Nephron (organoid): ENCODE results near the gene IFT22.
A peak's percentile ranks its signal among the peaks of the same experiment; 100 is the strongest.
"Not testable (repeated sequence)": the region's sequence is repeated elsewhere in the genome, so short reads cannot be mapped to it uniquely, and the experiment has no call there.

Experiments
- H3K27ac Mint-ChIP-seq, 3 experiments: 2 replicates each; pipeline ENCODE4 v1.8.0; 2020; ENCODE audit warnings: mixed read lengths in 3 of 3, mild to moderate bottlenecking in 2 of 3, moderate library complexity in 1 of 3
- H3K27me3 Mint-ChIP-seq: 2 replicates; pipeline ENCODE4 v1.8.0; 2021; ENCODE audit warnings: low read depth, mild to moderate bottlenecking, moderate library complexity, mixed read lengths
- H3K36me3 Mint-ChIP-seq: 2 replicates; pipeline ENCODE4 v1.8.0; 2020; ENCODE audit warnings: low read depth, mixed read lengths
- H3K4me1 Mint-ChIP-seq: 2 replicates; pipeline ENCODE4 v1.8.0; 2020; ENCODE audit warnings: mixed read lengths
- H3K4me3 Mint-ChIP-seq, 3 experiments: 2 replicates each; pipeline ENCODE4 v1.8.0; 2020; ENCODE audit warnings: mild to moderate bottlenecking in 3 of 3, mixed read lengths in 3 of 3, moderate library complexity in 2 of 3
- H3K9me3 Mint-ChIP-seq: 2 replicates; pipeline ENCODE4 v1.8.0; 2020; ENCODE audit warnings: mixed read lengths
- CTCF ChIP-seq, 3 experiments: fragments of 200-600 bp; sonication (generic); IDR thresholded peaks; one replicate each; pipeline ENCODE4 v1.5.0; 2021; ENCODE audit warnings: antibody characterized with exemption in 3 of 3; ENCODE audit not compliant: unreplicated experiment in 3 of 3

The IFT22 gene

DNA sequence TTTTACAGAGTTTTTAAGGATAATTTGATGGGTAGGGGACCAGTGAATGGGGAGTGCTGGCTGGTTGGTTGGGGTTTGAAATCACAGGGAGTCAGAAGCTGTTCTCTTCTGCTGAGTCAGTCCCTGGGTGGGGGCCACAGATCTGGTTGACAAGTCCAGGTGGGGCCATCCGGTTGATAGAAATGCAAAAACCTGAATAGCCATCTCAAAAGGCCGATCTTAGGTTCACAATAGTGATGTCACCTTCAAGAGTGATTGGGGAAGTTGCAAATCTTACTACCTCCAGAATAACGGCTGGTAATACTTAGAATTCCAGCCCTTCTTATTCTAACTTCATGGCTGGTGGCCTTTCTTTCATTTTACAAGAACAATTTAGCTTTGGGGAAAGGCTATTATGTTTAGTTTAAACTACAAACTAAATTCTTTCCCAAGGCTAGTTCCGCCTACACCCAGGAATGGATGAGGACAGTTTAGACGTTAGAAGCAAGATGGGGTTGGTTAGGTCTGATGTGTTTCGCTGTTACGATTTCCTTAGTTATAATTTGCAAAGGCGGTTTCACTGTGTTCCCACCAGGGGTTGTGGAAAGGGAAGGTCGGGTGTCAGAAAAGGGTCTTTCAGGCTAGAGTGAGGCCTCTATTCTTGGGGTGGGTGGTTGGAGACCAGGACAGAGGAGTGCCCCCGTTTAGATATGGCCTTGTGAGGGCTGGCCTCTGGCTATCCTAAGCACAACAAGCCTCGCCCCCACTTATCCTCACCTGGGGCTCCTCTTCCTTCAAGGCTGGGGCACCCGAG, 27.4 kb downstream of the IFT22 start:
- Mint-ChIP-seq H3K4me1 (no peaks in the 10 kb centered on the region), H3K36me3 (no peaks in the 10 kb centered on the region), H3K4me3 (no peak overlapping the region), H3K9me3 (no peaks in the 10 kb centered on the region), H3K27ac (no peak overlapping the region), H3K27me3 (peaks cover 81% of the 10 kb centered on the region)
- no peak for TF ChIP-seq CTCF (IDR thresholded peaks at IDR 0.05; ENCODE audit: unreplicated experiment in 3 of 3)

GRCh38 chr7:101293069-101294021, 28.3 kb downstream of the IFT22 start:
- not testable (repeated sequence) for H3K27ac Mint-ChIP-seq, H3K4me3 Mint-ChIP-seq, H3K36me3 Mint-ChIP-seq, H3K9me3 Mint-ChIP-seq, H3K4me1 Mint-ChIP-seq
- peaks cover 80% of the 10 kb centered on the region for H3K27me3 Mint-ChIP-seq

DNA sequence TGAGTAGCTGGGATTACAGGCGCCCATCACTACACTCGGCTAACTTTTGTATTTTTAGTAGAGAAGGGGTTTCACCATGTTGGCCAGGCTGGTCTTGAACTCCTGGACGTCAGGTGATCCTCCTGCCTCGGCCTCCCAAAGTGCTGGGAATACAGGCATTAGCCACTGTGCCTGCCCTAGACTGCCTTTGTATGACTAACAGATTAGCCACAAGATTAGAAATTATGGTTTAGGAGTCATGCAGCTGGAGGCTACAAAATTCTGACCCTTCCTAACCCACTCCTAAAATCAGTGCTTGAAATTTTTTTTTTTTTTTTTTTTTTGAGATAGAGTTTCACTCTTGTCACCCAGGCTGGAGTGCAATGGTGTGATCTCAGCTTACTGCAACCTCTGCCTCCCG, 29.0 kb downstream of the IFT22 start:
- H3K27me3 Mint-ChIP-seq, result peaks cover 82% of the 10 kb centered on the region
- not testable (repeated sequence) for H3K36me3 Mint-ChIP-seq, H3K4me3 Mint-ChIP-seq, H3K27ac Mint-ChIP-seq, H3K4me1 Mint-ChIP-seq, H3K9me3 Mint-ChIP-seq

DNA sequence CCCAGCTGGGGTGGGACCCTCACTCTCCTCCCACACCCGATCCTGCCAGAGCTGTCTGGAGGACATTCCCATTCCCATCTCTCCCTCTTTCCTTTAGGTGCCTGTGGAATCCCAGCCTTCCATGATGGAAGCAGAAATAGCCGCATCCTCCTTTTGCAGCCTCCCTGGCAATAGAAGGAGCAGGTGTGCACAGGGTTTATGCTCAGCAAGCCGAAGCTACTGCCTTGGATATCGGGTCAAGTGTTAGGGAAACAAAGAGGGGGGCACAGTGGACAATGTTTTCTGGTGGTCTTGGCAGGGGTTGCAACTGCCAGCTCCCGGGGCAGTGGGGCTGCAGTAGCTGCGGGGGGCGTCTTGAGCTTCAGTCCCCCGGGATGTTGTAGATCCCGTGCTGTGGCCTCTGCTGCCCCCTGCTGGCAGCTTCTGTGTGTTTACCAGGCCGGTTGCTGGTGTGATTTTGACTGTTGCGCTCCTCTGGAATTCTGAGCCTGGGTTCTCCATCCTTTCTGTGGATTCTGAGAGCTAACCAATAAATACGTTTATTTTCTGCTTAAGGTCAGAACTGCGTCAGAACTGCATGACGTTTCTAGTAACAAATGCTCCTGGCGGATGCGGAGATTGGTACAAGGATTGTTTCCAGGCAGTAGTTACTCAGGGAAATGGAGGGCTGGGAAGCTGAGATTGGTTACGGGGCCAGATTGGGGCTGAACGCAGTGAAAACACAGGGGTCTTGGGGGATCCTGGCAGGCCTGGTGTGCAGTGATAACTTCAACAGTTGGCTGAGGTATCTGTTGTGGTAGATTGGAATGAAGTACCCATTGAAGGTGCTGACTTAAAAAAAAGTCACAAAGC, 31.2 kb downstream of the IFT22 start:
- not testable (repeated sequence) for H3K4me3 Mint-ChIP-seq, H3K9me3 Mint-ChIP-seq, H3K27ac Mint-ChIP-seq, H3K36me3 Mint-ChIP-seq, H3K4me1 Mint-ChIP-seq
- TF ChIP-seq CTCF (IDR thresholded peaks at IDR 0.05; ENCODE audit: unreplicated experiment in 3 of 3), result peak; percentile 74 to 75 (median 75)
- H3K27me3 Mint-ChIP-seq, result peaks cover 85% of the 10 kb centered on the region

DNA sequence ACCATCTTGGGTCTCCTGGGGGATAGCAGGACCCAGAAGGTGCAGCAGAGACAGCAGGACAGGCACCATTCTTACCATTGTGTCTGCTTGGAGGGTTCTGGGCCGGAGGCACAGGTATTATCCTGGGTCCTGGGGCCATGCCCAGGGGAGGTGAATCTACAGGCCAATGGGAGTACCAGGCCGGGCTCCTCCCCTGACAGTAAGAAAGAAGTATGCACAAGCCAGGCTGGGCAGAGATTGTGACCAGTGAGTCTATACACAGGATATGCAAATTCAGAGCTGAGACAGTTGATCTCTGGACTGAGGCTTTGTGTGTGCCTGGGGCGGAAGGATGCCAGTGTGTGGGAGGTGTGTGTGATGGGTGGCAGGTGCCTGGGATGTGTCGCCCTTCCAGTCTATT, 31.9 kb downstream of the IFT22 start:
- not testable (repeated sequence) for H3K4me3 Mint-ChIP-seq, H3K36me3 Mint-ChIP-seq, H3K4me1 Mint-ChIP-seq, H3K9me3 Mint-ChIP-seq, H3K27ac Mint-ChIP-seq
- peaks cover 78% of the 10 kb centered on the region for H3K27me3 Mint-ChIP-seq

GRCh38 chr7:101288439-101288838, 33.2 kb downstream of the IFT22 start:
- Mint-ChIP-seq H3K9me3 (no peaks in the 10 kb centered on the region), H3K27me3 (peaks cover 65% of the 10 kb centered on the region), H3K27ac (no peak overlapping the region), H3K36me3 (no peaks in the 10 kb centered on the region), H3K4me1 (no peaks in the 10 kb centered on the region), H3K4me3 (no peak overlapping the region)
- TF ChIP-seq CTCF (IDR thresholded peaks at IDR 0.05; ENCODE audit: unreplicated experiment in 3 of 3), result no peak

DNA sequence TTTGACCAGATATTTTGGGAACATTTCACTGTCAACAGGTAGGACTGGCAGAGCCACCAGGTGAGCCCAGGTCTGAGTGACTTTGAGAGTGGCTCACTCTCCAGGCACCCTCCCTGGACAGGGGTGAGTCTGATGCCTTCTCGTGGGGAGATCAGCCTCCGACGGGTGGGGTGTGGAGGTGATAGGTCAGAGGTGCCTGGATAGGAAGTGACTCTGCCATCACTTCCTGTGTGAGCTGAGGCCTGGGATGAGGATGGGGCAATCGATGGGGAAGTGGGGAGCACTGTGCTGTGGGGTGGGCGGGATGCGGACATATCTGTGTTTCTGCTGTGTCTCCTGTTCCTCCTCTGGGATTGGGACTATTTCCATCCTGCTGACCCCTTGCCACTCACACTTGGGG, 34.6 kb downstream of the IFT22 start:
- Mint-ChIP-seq H3K27ac (no peak overlapping the region), H3K27me3 (peaks cover 62% of the 10 kb centered on the region), H3K36me3 (no peaks in the 10 kb centered on the region), H3K9me3 (no peaks in the 10 kb centered on the region), H3K4me1 (no peaks in the 10 kb centered on the region), H3K4me3 (no peak overlapping the region)
- TF ChIP-seq CTCF (IDR thresholded peaks at IDR 0.05; ENCODE audit: unreplicated experiment in 3 of 3), result no peak

DNA sequence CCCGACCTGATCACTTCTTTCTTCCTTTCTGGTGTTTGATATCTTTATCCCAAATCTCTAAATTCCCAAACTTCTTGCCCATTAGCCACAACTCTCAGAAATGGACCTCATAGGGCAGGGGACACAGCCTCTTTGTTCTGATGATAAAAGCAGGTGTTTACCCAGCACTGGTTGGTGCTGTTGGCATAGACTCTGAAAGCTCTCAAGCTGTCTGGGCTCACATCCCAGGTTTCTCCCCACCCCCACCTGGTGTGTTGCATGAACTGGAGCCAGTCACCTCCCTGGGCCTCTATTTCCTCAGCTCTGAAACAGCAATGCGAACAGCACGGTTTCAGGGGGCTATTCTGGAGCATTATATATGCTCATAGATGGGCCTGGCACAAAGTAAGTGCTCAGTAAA, 35.7 kb downstream of the IFT22 start:
- H3K4me3 Mint-ChIP-seq, H3K4me1 Mint-ChIP-seq, H3K27ac Mint-ChIP-seq, H3K9me3 Mint-ChIP-seq, H3K36me3 Mint-ChIP-seq: not testable (repeated sequence)
- H3K27me3 Mint-ChIP-seq, result peaks cover 59% of the 10 kb centered on the region
